ENCODE data around the gene MAP3K15. TPM values are rescaled to one million over a fixed set of nuclear protein-coding genes. Genes with fewer than 3 reads are reported as not detected.

MAP3K15 gene
- total RNA-seq, 1 donor from 2014 or later, result 2.1 TPM

DNA sequence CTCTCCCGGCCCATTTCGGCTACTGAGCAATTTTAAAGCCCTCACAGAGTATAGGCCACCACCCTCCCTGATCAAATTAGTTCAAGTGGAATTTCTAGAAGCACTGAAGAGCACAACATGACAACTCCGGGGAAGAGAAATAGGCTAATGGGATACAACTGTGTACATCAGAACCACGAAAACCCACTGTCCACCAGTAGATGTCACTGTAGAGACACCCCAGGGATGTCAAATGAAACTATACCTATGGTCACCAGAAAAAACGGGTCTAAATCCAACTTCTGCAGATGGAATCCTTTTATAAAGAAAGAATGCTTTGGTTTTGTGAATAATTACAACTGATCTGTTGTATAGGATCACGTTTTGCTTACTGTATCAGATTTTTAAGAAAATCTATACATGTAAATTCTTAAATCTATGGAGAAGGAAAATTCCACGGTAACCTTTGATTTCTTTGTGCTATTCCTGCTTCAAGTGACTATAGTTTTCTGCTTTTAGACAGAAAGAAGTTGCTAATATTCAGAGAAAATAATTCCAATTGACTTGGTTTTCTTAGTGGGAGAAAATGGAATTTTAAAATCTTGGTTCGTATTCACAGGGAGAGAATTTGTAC lies 29.5 kb upstream of the MAP3K15 start:
- Mint-ChIP-seq H3K9me3 (ENCODE audit: unreplicated experiment) (no peaks in the 10 kb centered on the region), H3K27me3 (ENCODE audit: low read depth, unreplicated experiment) (no peaks in the 10 kb centered on the region), H3K27ac (ENCODE audit: unreplicated experiment) (no peak overlapping the region), H3K4me1 (ENCODE audit: low read depth, unreplicated experiment) (no peaks in the 10 kb centered on the region), H3K36me3 (ENCODE audit: low read depth, unreplicated experiment) (peaks cover 2% of the 10 kb centered on the region), H3K4me3 (ENCODE audit: unreplicated experiment) (no peak overlapping the region)
- Histone ChIP-seq H3K27me3 (ENCODE audit: insufficient read depth, low read length) (no peaks in the 10 kb centered on the region), H2AFZ (ENCODE audit: low read depth, low read length) (no peak overlapping the region), H3K9me3 (ENCODE audit: insufficient read depth, low read depth, low read length) (no peaks in the 10 kb centered on the region), H3K79me2 (ENCODE audit: insufficient read depth, low read length) (no peaks in the 10 kb centered on the region), H3K36me3 (ENCODE audit: insufficient read depth, low read length) (no peaks in the 10 kb centered on the region), H3K9ac (ENCODE audit: low read length) (no peak overlapping the region), H3K27ac (ENCODE audit: low read depth, low read length) (no peak overlapping the region), H3K4me2 (ENCODE audit: low read length) (no peak overlapping the region), H3K4me3 (ENCODE audit: insufficient read depth, low read depth, low read length) (no peak overlapping the region), H4K20me1 (ENCODE audit: insufficient read depth, low read length) (no peaks in the 10 kb centered on the region), H3K4me1 (ENCODE audit: insufficient read depth, low read length) (no peaks in the 10 kb centered on the region)
- DNase-seq (ENCODE audit: low read depth) (peak; percentile 22), FAIRE-seq (peak; percentile 98)
- TF ChIP-seq, protein P1, sequence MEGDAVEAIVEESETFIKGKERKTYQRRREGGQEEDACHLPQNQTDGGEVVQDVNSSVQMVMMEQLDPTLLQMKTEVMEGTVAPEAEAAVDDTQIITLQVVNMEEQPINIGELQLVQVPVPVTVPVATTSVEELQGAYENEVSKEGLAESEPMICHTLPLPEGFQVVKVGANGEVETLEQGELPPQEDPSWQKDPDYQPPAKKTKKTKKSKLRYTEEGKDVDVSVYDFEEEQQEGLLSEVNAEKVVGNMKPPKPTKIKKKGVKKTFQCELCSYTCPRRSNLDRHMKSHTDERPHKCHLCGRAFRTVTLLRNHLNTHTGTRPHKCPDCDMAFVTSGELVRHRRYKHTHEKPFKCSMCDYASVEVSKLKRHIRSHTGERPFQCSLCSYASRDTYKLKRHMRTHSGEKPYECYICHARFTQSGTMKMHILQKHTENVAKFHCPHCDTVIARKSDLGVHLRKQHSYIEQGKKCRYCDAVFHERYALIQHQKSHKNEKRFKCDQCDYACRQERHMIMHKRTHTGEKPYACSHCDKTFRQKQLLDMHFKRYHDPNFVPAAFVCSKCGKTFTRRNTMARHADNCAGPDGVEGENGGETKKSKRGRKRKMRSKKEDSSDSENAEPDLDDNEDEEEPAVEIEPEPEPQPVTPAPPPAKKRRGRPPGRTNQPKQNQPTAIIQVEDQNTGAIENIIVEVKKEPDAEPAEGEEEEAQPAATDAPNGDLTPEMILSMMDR (IDR thresholded peaks at IDR 0.05; ENCODE audit: insufficient read depth, low read depth, low read length), result peak; percentile 63
- TF ChIP-seq EZH2 (IDR thresholded peaks at IDR 0.05; ENCODE audit: insufficient read depth, low read length), result no peak

DNA sequence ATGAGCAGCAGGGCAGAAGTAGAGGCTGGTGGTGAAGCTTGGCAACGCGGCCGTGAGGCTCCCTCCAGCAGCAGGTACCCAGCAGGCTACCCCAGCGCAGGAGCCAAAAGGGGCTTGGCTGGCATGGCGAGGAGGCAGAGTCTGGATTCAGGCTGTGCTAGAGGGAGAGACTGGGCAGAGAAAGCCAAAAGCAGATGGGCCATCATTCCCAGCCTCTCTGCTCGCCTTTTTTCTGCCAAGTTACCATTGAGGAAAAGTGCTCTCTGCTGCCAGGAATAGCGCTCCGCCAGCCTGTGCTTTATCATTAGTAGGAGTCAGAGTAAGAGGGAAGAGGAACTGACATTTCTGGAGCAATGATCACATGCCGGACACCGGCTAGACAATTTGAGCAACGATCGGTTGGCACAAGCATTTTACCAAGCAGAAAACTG lies 28.7 kb upstream of the MAP3K15 start:
- Histone ChIP-seq H3K27me3 (ENCODE audit: insufficient read depth, low read length) (no peaks in the 10 kb centered on the region), H3K4me1 (ENCODE audit: insufficient read depth, low read length) (no peaks in the 10 kb centered on the region), H3K79me2 (ENCODE audit: insufficient read depth, low read length) (no peaks in the 10 kb centered on the region), H3K4me3 (ENCODE audit: insufficient read depth, low read depth, low read length) (no peak overlapping the region), H3K36me3 (ENCODE audit: insufficient read depth, low read length) (no peaks in the 10 kb centered on the region), H3K4me2 (ENCODE audit: low read length) (no peak overlapping the region), H3K9me3 (ENCODE audit: insufficient read depth, low read depth, low read length) (no peaks in the 10 kb centered on the region), H4K20me1 (ENCODE audit: insufficient read depth, low read length) (no peaks in the 10 kb centered on the region), H2AFZ (ENCODE audit: low read depth, low read length) (no peak overlapping the region), H3K27ac (ENCODE audit: low read depth, low read length) (no peak overlapping the region), H3K9ac (ENCODE audit: low read length) (no peak overlapping the region)
- Mint-ChIP-seq H3K27me3 (ENCODE audit: low read depth, unreplicated experiment) (no peaks in the 10 kb centered on the region), H3K4me3 (ENCODE audit: unreplicated experiment) (no peak overlapping the region), H3K36me3 (ENCODE audit: low read depth, unreplicated experiment) (no peaks in the 10 kb centered on the region), H3K4me1 (ENCODE audit: low read depth, unreplicated experiment) (no peaks in the 10 kb centered on the region), H3K9me3 (ENCODE audit: unreplicated experiment) (no peaks in the 10 kb centered on the region), H3K27ac (ENCODE audit: unreplicated experiment) (no peak overlapping the region)
- FAIRE-seq (no peak), DNase-seq (ENCODE audit: low read depth) (no peak)
- TF ChIP-seq EZH2 (IDR thresholded peaks at IDR 0.05; ENCODE audit: insufficient read depth, low read length), result no peak
- TF ChIP-seq, protein P1 (IDR thresholded peaks at IDR 0.05; ENCODE audit: insufficient read depth, low read depth, low read length), result no peak

DNA sequence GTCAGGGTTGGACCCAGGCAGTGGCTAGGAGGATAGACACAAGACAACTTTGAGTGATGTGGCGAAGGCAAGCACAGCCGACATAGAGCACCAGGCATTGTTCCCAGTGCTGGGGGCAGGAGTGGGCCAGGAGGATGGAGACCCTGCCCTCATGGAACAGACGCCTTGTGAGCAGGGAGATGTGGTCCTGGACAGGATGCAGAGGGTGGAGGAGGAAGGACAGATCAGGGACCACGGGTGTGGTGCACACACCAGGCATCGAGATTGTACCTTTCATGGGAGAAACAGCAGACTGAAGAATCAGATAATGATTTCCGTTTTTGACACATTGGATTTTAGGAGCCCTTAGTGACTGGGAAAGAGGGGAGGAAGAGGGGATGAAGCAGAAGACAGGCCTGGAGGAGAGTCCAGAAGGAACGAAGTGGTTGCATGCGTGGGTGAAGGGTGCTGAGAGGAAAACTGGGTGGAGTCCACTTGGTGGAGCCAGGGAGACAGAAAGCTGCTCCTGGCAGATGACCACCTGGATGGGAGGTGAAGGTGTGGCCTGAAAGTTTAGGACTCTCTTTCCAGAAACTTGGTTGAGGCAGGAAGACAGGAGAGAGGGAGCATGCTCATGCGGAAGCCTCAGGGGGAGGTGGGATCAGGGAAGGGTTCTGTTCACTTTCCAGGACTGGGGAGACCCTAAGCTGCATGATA lies 27.9 kb upstream of the MAP3K15 start:
- H3K9ac ChIP-seq (ENCODE audit: low read length), result no peak overlapping the region
- H3K27ac Mint-ChIP-seq (ENCODE audit: unreplicated experiment), result peak overlapping the region; percentile 36
- H3K27ac ChIP-seq (ENCODE audit: low read depth, low read length), result no peak overlapping the region
- H3K9me3 Mint-ChIP-seq (ENCODE audit: unreplicated experiment), result no peaks in the 10 kb centered on the region
- TF ChIP-seq, protein P1 (IDR thresholded peaks at IDR 0.05; ENCODE audit: insufficient read depth, low read depth, low read length), result no peak
- TF ChIP-seq EZH2 (IDR thresholded peaks at IDR 0.05; ENCODE audit: insufficient read depth, low read length), result no peak
- no peak overlapping the region for H2AFZ ChIP-seq (ENCODE audit: low read depth, low read length)
- no peak overlapping the region for H3K4me2 ChIP-seq (ENCODE audit: low read length)
- peak overlapping the region; percentile 58 for H3K4me3 Mint-ChIP-seq (ENCODE audit: unreplicated experiment)
- H3K9me3 ChIP-seq (ENCODE audit: insufficient read depth, low read depth, low read length), result no peaks in the 10 kb centered on the region
- DNase-seq (ENCODE audit: low read depth) (no peak), FAIRE-seq (no peak)
- no peaks in the 10 kb centered on the region for H3K79me2 ChIP-seq (ENCODE audit: insufficient read depth, low read length)
- no peaks in the 10 kb centered on the region for H3K36me3 ChIP-seq (ENCODE audit: insufficient read depth, low read length)
- no peaks in the 10 kb centered on the region for H4K20me1 ChIP-seq (ENCODE audit: insufficient read depth, low read length)
- no peaks in the 10 kb centered on the region for H3K4me1 ChIP-seq (ENCODE audit: insufficient read depth, low read length)
- H3K4me3 ChIP-seq (ENCODE audit: insufficient read depth, low read depth, low read length), result no peak overlapping the region
- no peaks in the 10 kb centered on the region for H3K4me1 Mint-ChIP-seq (ENCODE audit: low read depth, unreplicated experiment)
- H3K27me3 Mint-ChIP-seq (ENCODE audit: low read depth, unreplicated experiment), result no peaks in the 10 kb centered on the region
- H3K27me3 ChIP-seq (ENCODE audit: insufficient read depth, low read length), result no peaks in the 10 kb centered on the region
- no peaks in the 10 kb centered on the region for H3K36me3 Mint-ChIP-seq (ENCODE audit: low read depth, unreplicated experiment)
